NCI-H1417 (cell line): ENCODE measurements around the gene AK1.
A peak's percentile ranks its signal among the peaks of the same experiment; 100 is the strongest.

Experiments
- DNase-seq, 3 experiments: peaks; one replicate each; lab custom pipeline; 2025; lab: John Stamatoyannopoulos, UW

AK1 gene, protein sequence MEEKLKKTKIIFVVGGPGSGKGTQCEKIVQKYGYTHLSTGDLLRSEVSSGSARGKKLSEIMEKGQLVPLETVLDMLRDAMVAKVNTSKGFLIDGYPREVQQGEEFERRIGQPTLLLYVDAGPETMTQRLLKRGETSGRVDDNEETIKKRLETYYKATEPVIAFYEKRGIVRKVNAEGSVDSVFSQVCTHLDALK

DNA sequence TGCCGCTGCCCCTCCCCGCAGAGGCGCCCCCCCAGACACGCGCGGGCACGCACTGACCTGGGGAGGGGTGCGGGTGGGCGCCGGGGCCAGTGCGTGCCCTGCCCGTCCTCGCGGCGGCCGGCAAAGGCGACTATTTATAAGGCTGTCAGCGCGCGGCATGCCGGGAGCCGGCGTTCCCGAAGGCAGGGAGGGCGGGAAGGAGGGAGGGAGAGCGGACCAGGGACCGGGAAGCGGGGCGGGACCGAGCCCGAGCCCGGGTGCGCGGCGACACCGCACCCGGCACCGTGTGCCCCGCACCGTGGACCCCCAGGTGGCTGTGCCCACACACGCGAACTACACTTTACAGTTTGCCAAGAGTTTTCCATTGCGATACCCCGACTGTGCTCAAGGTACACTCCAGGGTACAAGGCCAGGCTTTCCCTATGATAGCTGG lies at the start of gene AK1:
AK1 (minus strand) TSS at position 110 of the 433 bp plus-strand sequence. CDS start 3,058 bp downstream, outside the sequence.
- DNase-seq, result peak; percentile 43 to 75 (median 70)

DNA sequence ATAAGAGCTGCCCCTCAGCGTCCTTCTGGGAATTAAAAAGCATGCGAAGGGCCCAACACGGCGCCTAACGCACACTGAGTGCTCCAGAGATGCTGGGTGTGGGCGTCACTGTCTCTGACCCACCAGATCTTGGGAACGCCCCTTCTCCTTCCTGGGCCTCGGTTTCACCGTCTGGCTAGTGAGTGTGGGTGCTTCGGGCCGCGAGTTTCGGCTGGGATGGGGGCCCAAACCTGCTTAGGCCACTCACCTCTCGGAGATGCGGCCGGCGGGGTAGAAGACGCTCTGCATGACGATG lies 49.4 kb upstream of the AK1 start:
- DNase-seq, result peak in 2 of 3 experiments; percentile 48 to 55

DNA sequence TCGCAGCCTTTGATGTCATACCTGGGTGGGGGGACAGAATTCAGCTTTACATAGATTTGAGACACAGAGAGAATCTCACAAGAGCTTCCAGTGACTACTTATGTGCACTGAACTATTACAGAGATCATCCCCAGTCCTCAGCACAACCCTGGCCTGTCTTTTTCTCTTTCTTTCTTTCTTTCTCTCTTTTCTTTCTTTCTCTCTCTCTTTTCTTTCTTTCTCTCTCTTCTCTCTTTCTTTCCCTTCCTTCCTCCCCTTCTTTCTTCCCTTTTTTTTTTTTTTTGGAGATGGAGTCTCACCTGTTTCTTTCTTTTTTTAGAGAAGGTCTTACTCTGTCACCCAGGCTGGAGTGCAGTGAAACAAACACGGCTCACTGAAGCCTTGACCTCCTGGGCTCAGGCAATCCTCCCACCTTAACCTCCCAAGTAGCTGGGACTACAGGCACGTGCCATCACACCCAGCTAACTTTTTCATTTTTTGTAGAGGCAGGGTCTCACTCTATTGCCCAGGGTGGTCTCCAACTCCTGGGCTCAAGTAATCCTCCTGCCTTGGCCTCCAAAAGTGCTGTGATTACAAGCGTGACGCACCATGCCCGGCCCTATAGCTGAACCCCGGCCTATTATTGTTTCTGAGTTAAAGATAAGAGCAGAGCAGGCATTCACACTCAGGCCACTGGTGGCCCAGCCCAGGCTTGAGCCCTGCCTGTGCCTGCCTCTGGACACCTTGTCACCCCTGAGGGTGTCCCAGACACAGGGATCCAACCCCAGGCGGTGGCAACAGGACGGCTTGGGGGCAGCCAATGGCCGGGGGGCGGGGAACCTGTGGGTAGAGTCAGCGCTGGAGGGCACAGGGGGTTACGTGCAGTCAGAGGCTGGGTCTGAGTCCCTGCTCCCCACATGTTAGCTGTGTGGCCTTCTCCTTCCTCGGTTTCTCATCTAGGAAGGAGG lies 48.8 kb upstream of the AK1 start:
- no peak for DNase-seq

DNA sequence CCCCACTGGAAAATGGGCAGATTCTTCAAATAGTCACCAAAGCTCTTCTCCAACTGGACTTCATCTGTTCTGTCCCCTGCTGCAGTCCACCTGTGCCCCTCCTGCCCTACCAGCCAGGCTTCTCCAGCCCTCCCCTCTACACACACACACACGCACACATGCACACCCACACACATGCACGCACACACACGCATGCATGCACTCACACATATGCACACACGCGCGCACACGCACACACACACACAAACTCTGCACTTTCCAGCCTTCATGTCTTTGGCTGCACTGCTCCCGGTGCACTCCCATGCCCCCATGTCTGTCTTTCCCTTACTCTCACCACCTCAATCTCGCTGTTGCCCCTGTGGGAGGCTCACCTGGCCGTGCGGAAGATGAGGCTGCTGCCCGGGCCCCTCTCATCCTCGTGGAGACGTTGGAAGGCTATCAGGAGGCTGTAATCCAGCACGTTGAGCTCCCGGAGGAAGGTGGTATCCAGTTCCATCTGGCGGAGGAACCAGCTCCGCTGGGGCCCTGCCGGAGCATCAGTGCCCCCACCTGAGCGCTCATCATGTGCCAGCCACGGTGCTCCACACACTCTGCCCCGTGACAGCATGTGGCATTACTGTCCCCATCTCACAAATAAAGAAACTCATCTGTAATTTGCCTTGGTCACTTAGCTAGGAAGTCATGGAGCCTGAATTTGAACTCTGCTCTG lies 47.4 kb upstream of the AK1 start:
- no peak for DNase-seq

DNA sequence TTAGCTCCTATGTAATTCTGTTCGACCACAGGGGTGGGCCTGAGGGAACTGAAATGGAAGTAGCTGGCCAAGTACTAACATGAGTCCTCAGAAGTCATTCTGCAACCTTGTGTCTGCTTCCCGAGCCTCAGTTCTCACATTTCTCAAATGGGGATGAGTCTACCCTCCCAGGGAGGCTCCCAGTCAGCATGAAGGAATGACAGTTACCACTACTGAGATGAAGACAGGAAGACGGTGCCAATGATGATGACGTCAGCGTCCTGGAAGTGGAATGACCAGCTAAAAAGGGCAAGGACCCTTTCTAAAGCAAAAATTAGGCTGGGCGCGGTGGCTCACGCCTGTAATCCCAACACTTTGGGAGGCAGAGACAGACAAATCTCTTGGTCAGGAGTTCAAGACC lies 46.3 kb upstream of the AK1 start:
- DNase-seq, result no peak

DNA sequence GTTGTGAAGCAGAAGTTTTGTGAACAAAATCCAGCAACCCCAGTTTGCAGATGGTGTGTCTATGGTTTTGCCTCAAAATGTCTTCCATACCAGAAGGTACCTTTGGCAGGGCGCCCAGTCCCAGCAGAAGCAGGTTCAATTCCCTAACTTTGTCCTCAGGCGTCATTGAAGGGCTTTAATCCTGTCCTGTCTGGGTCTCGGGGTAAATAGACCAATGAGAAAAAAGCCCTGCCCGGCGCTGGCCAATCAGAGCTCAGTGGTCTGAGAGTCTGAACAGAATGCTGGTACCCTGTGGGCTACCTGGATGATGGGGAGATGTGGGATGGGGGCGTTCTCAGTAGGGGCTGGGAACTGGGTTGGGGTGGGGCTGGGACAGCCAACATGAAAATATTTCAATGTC lies 45.6 kb upstream of the AK1 start:
- DNase-seq, result no peak

DNA sequence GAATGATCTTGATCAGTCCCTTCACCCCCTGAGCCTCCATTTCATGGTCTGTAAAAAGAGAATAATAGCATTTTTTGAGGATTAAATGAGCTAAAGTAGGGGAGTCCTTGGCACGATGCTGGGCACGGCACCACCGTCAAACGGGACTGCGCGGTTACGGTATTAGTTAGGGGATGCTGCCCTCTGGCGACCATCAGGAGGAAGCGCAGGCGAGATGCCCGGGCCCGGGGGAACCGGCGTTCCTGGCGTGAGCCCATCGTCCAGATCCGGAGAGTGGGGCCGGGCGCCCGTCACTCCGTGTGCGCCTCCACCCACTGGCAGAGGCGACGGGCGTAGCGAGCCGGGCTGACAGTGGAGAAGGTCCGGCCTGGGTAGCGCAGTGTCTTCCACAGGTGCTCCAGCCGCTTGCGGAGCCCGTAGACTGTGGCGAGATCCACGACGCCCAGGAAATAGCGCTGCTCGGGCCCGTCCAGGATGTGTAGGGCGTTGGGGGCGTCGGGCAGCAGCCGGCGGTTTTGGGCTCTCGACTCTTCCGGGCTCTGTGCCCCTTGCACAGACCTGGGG lies 44.2 kb upstream of the AK1 start:
- DNase-seq, result peak; percentile 34 to 75 (median 58)

DNA sequence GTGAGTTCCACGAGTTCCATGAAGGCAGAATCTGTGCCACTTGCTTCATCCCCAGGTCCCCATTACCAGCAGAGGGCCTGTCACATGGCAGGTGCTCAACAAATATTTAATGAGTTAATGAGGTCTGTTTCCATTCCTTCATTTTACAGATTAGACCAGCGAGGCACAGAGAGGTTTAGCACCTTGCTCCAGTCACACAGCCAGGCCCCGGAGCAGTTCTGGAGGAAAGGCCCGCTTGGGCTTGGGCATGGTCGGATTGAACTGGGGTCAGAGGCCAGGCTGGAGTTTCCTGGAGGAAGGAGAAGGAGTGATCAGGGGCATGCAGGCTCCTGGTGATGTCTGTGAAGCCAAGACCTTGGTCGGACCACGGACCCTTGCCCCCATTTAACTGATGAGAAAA lies 43.3 kb upstream of the AK1 start:
- no peak for DNase-seq

DNA sequence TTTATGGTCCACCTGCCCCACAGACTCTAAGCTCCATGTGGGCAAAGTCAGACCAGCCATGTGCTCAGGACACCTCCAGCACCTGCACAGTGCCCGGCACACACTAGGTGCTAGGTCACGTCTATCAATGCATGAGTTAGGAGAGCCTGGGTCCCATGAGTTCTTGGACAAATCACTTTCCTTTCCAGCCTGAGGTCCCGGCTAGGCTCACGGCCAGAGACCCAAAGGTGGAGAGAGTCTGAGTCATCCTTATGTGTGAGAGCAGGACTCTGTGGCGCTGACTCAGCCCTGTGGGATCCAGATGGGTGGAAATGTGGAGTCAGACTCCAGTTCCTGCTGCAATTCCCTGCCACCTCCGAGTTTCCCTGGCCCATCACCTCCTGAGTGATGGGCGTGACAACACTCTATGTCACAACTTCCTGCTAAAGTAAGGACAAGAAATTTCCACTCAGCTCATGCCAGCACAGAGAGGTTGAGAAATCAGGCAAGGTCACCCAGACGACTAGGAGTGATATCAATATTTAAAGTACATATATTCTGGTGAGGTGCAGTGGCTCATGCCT lies 41.9 kb upstream of the AK1 start:
- DNase-seq, result no peak

DNA sequence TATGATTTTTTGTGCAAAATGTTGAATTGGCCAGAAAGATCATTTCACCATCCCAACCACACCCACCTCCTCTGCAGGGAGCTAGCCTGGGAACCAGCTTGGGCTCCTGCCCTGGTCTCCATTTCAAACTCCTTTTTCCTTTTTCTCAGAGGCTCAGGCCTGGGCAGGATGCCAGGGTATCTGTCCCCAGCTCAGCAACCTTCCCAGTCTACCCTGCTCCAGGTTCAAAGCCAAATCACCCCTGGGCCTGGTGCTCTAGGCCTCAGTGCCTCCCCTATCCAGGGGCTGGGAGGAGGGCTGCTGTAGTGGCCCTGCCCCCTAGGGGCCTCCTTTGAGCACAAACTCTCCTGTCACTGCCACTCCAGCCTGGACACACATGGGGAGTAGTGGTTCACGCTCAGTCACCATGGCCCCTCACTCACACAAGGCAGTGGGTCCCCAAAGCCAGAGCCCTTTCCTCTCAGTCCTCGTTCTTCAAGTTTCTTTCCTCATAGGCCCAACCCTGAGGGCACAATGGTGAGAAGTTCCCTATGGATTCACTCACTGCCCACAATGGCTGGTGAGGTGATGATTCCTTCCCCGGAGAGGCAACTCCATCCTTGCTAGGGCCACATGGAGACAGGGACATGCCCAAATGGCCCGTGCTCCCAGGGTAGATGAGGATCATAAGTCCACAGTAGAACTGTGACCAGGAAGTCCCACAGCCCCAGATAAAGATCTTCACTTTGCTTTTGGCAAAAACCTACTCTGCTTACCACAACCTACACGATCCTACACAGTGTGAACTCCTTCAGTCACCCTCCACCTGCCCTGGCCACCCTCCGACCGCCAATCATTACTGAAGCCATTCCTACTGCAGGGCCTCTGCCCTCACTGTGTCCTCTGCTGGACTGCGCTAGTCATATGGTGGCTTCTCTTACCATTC lies 41.0 kb upstream of the AK1 start:
- peak in 1 of 3 experiments; percentile 37 for DNase-seq

DNA sequence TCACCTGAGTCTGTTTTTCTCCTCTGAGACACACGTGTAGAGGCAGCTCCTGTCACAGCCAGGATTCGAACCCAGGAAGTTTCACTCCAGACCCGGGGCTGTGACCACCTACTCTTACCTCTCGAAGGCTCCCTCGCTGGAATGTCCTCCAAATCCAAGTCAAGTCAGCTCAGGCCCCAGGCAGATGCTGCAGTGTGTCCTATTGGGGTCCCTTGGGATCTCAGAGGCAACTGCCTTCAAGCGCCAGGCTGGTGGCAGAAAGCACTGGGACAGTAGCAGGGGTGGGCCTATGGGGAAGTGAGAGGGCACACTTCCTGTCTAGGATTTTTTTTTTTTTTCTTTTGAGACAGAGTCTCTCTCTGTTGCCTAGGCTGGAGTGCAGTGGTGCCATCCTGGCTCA lies 40.1 kb upstream of the AK1 start:
- DNase-seq, result peak in 1 of 3 experiments; percentile 52

DNA sequence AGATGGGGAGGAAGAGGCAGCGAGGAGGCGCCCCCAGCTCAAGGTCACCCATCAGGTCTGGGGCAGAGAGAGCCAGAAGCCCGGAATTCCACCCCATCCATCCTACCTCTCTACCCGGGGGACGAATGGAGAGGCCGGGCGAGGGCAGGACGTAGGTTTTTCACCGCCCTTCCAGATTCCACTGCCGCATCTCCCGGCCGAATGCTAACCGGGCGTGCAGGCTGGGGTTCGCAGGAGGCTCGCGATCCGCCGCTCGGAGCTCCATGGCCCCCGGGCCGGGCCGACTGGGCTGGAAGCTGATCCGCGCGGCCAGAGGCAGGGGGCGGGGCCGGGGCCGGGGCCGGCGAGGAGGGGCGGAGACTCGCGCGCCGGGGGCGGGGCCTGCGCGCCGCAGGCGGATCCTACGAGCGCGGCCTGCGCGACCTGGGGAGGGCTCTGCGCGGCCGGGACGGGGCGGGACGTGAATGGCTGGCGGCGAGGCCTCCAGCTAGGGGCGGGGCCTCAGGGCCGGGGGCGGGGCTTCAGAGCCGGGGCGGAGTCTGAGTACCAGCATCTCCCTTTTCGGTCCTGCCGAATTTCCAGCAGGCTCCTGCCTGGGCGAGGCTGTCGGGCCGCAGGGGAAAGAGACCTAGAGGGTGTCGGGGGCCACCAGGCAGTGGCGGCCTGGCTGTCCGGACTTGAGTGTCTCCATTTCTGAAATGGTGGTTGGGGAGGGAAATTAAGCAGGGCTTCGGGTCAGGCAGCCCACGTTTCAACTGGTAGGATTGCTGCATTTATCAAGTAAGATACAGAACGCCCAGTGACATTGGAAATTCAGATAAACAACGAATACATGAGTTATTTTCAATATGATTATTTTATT lies 39.5 kb upstream of the AK1 start, which contains the start of gene ST6GALNAC4:
ST6GALNAC4 (minus strand) TSS at position 322 of the 862 bp plus-strand sequence. CDS start 622 bp downstream, outside the sequence.
- DNase-seq, result peak; percentile 74 to 92 (median 88)

DNA sequence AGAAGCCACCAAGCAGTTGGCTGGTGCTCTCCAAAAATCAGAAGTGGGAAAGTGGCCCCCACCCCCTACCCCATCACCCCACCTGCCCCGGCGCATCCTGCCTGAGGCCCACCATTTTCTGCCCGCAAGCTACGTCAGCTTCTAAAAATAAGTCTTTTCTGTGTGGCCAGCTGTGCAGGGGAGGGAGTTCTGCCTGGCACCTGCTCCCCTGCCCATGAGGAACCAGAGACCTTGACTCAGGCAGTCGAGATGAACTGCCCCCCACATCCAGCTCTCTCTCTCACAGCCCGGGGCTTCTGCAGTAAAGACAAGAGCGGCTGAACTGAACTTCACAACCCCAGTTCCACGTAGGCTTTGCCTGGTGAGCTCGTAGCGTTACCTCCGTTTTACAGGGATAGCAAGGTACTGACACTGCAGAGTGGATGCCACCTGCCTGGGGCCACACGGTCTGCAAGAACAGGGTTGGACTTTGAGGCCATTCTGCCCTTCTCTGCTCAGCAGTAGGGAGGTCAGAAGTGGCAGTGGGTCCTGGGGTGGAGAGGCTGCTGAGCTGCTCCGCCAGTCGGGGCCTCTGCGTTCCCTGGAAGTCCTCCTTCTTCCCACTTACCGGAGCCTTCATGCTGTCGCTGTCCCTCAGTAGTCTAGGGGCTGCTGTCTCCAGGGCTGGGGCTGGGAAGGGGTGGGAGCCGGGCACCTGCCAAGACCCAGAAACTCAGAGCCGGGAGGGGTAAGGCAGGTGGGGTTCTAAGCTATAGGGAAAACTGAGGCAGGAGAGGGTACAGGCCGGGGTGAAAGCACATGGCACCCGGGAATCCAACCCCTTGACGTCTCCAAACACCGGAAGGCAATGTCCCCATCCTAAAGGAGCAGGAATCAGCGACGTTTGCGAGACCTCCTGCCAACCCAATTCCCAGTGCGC lies 38.6 kb upstream of the AK1 start:
- DNase-seq, result peak in 2 of 3 experiments; percentile 34 to 52

DNA sequence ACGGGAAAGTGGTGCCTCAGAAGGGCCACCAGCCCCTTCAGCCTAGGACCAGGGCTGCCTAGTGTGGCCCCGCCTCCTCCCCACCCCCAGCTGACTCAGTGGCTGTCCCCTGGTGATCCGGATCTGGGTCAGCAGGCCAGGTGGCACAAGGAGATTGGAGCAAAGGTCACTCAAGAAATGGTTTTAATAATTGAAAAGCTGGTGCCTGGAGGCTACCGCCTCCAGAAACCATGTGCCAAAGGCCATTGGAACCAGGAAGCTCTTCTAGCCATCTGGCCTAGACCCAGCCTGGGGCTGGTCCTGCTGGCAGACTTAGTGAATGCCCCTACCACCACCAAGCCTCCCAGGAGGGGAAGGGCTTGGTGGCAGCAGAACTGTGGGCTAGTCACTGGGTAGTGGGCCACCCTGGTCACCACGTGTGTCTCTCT lies 37.9 kb upstream of the AK1 start:
- DNase-seq, result no peak

DNA sequence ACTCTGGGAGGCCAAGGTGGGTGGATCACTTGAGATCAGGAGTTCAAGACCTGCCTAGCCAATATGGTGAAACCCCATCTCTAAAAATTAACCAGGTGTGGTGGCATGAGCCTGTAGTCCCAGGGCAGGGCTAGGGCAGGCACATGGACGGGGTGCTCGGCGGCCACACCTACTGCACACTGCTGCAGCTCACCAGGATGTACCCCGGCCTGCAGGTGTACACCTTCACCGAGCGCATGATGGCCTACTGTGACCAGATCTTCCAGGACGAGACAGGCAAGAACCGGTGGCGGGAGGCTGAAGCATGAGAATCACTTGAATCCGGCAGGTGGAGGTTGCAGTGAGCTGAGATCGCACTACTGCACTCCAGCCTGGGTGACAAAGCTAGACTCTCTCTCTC lies 36.2 kb upstream of the AK1 start:
- no peak for DNase-seq

DNA sequence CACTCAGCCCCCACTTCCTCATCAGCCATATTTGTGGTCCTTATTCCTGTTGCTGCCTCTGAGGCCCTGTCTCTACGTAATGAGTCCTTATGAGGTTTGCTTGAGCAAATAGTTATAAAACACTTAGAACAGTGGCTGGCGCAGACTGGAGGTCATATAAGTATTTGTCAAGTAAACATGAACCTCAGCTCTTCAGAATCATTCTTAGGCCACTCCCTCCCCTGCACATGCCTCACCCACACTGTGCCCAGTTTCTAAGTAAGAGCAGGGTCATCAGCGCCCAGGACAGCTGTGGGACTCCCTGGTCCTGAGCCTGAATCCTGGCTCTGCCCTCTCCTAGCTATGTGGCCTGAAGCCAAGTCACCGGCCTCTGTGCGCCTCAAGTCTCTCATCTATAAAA lies 35.4 kb upstream of the AK1 start:
- peak in 2 of 3 experiments; percentile 33 to 51 for DNase-seq

DNA sequence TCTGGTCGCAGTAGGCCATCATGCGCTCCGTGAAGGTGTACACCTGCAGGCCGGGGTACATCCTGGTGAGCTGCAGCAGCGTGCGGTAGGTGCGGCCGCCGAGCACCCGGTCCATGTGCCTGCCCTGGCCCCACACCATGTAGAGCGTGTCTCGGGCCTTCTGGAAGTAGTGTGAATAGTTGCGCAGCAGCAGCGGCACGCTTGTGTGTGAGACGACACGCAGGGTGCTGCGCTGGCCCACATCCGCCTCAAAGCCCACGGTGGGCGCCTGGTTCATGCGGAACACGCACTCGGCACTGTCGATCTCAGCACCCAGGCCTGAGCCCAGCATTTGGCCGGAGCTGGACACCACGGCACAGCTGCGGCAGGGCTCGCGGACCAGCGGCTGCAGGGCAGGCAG lies 34.8 kb upstream of the AK1 start:
- DNase-seq, result no peak

DNA sequence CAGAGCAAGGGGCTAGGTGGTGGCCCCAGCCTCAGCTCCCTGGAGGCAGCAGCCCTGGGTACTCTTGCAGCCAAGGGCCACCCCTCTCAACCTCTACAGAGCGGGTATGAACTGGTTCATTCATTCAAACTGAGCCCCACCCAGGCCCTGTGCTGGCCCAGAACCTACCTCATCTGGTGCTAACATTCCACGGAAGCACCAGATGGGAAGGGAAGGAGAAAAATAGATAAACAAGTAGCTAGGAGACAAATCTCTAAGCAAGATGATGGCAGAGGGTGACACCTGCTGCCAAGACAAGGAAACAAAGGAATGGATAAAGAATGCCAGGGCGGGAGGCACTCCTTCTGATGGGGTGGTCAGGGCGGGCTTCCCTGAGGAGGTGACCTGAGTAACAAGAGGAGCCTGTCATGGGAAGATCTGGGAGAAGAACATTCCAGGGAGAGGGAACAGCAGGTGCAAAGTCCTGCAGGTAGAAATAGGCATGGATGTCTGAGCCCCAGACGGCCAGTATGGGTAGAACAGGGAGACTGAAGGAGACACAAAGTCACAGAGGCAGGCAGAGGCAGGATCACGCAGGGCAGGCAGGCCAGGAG lies 33.2 kb upstream of the AK1 start:
- DNase-seq, result peak in 1 of 3 experiments; percentile 30
